ENCODE data around the gene CCDC186. TPM values are rescaled to one million over a fixed set of nuclear protein-coding genes. Genes with fewer than 3 reads are reported as not detected.

Gene CCDC186
- total RNA-seq, 1 donor from 2014 or later: 41.2 TPM

Small RNAs within 50 kb of the gene (small RNA-seq; reads per million reads assigned to genes)
- gene RF02277 (ENCODE audit: low replicate concordance): not detected
- gene RNU6-709P (ENCODE audit: low replicate concordance): not detected

Other genes with a start within 250 kb of the CCDC186 start
- gene ADRB1, start 130.3 kb downstream of the CCDC186 start, total RNA-seq: 0.10 TPM
- 1.6 TPM for gene TDRD1, start 5.2 kb upstream of the CCDC186 start, total RNA-seq
- 7.3 TPM for gene VWA2, start 65.1 kb upstream of the CCDC186 start, total RNA-seq
- 55.0 TPM for gene AFAP1L2, start 230.3 kb upstream of the CCDC186 start, total RNA-seq